IMR-90 (cell line): Measurements from ENCODE around the gene ADAMTS6.

Source experiments
- POLR2A ChIP-seq: IDR thresholded peaks from 2 replicates; pipeline ENCODE4 v1.6.1; 2012; ENCODE audit warnings: mild to moderate bottlenecking, low read depth, low read length
- TF ChIP-seq, protein P1 (sequence below): fragments of 150-350 bp; IDR thresholded peaks from 2 replicates; pipeline ENCODE4 v1.6.1; 2017; ENCODE audit warnings: mild to moderate bottlenecking, antibody characterized with exemption, low read length, low read depth
- TF ChIP-seq, protein P2 (sequence below): fragments of 150-350 bp; IDR thresholded peaks from 2 replicates; pipeline ENCODE4 v1.6.1; 2016; ENCODE audit warnings: low read depth, mild to moderate bottlenecking, low read length, moderate library complexity, borderline replicate concordance

DNA sequence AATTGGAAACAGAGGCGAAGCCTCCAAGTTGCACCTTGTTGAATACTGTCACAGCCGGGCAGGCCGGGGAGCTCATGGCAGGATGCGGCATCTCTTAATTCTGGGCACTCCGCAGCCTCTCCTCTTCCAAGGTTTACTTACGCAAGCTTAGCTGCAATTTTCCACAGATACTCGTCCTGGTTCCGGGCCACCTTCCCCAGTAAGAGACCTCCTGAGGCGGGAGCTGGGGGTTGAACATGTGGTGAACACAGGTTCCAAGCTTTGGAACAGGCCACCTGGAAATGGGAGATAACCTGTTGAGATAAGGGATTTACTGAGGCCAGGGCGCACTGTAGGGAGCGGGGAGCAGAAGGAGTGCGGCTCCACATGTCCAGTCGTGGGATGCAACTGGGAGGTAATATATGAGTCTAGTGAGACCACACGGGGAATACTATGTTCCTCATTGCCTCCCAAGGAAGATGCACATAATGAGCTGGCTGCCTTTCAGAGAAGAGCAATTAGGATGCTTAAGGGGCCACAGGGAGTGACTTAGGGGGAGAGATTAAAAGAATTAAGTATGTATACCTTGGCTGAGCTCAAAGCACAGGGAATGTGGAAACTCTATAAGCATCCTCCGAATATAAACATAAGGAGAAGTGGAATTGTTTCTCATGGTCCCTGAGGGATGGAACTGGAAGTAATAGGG, 377.8 kb downstream of the ADAMTS6 start:
- TF ChIP-seq, protein P1, sequence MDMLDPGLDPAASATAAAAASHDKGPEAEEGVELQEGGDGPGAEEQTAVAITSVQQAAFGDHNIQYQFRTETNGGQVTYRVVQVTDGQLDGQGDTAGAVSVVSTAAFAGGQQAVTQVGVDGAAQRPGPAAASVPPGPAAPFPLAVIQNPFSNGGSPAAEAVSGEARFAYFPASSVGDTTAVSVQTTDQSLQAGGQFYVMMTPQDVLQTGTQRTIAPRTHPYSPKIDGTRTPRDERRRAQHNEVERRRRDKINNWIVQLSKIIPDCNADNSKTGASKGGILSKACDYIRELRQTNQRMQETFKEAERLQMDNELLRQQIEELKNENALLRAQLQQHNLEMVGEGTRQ = no peak
- no peak for TF ChIP-seq POLR2A
- TF ChIP-seq, protein P2, sequence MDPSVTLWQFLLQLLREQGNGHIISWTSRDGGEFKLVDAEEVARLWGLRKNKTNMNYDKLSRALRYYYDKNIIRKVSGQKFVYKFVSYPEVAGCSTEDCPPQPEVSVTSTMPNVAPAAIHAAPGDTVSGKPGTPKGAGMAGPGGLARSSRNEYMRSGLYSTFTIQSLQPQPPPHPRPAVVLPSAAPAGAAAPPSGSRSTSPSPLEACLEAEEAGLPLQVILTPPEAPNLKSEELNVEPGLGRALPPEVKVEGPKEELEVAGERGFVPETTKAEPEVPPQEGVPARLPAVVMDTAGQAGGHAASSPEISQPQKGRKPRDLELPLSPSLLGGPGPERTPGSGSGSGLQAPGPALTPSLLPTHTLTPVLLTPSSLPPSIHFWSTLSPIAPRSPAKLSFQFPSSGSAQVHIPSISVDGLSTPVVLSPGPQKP = no peak
